Measurements from ENCODE around the gene LPP. TPM values are rescaled to one million over a fixed set of nuclear protein-coding genes. Genes with fewer than 3 reads are reported as not detected.

LPP gene
- total RNA-seq, 1 donor from 2014 or later = 132 TPM

GRCh38 chr3:188491276-188491687 lies 337.3 kb downstream of the LPP start:
- Mint-ChIP-seq H3K4me3 (no peak overlapping the region), H3K27me3 (ENCODE audit: low read depth) (no peaks in the 10 kb centered on the region), H3K4me1 (peaks cover 7% of the 10 kb centered on the region), H3K27ac (peak overlapping the region; percentile 11), H3K9me3 (no peaks in the 10 kb centered on the region), H3K36me3 (peaks cover 14% of the 10 kb centered on the region)
- TF ChIP-seq CTCF (IDR thresholded peaks at IDR 0.05; ENCODE audit: unreplicated experiment) = no peak
- no peak for DNase-seq (ENCODE audit: low spot score in 2 of 2, unreplicated experiment in 2 of 2)

GRCh38 chr3:188496390-188496789 lies 342.4 kb downstream of the LPP start:
- no peak overlapping the region for H3K4me3 Mint-ChIP-seq
- H3K27ac Mint-ChIP-seq = no peak overlapping the region

GRCh38 chr3:188497021-188497420 lies 343.1 kb downstream of the LPP start:
- H3K9me3 Mint-ChIP-seq = peaks cover 8% of the 10 kb centered on the region
- DNase-seq (ENCODE audit: low spot score in 2 of 2, unreplicated experiment in 2 of 2) = no peak
- no peak overlapping the region for H3K4me3 Mint-ChIP-seq
- no peak for TF ChIP-seq CTCF (IDR thresholded peaks at IDR 0.05; ENCODE audit: unreplicated experiment)
- H3K27ac Mint-ChIP-seq = no peak overlapping the region
- no peaks in the 10 kb centered on the region for H3K4me1 Mint-ChIP-seq
- H3K27me3 Mint-ChIP-seq (ENCODE audit: low read depth) = no peaks in the 10 kb centered on the region
- H3K36me3 Mint-ChIP-seq = peaks cover 8% of the 10 kb centered on the region

More at GRCh38 chr3:188496390-188496789, 342.4 kb downstream of the LPP start:
- H3K9me3 Mint-ChIP-seq = peaks cover 4% of the 10 kb centered on the region
- H3K4me1 Mint-ChIP-seq = peaks cover 2% of the 10 kb centered on the region
- no peak for TF ChIP-seq CTCF (IDR thresholded peaks at IDR 0.05; ENCODE audit: unreplicated experiment)
- DNase-seq (ENCODE audit: low spot score in 2 of 2, unreplicated experiment in 2 of 2) = no peak
- peaks cover 5% of the 10 kb centered on the region for H3K36me3 Mint-ChIP-seq
- no peaks in the 10 kb centered on the region for H3K27me3 Mint-ChIP-seq (ENCODE audit: low read depth)

- Mint-ChIP-seq H3K4me1 (no peaks in the 10 kb centered on the region), H3K27me3 (ENCODE audit: low read depth) (no peaks in the 10 kb centered on the region), H3K36me3 (peaks cover 30% of the 10 kb centered on the region), H3K27ac (no peak overlapping the region), H3K4me3 (no peak overlapping the region), H3K9me3 (peaks cover 39% of the 10 kb centered on the region)
- no peak for TF ChIP-seq CTCF (IDR thresholded peaks at IDR 0.05; ENCODE audit: unreplicated experiment)
- no peak for DNase-seq (ENCODE audit: low spot score in 2 of 2, unreplicated experiment in 2 of 2)
These were observed 349.7 kb downstream of the LPP start for GRCh38 chr3:188503647-188504046.

GRCh38 chr3:188505151-188505550 lies 351.2 kb downstream of the LPP start:
- H3K36me3 Mint-ChIP-seq = peaks cover 30% of the 10 kb centered on the region
- H3K27me3 Mint-ChIP-seq (ENCODE audit: low read depth) = no peaks in the 10 kb centered on the region
- DNase-seq (ENCODE audit: low spot score in 2 of 2, unreplicated experiment in 2 of 2) = no peak
- H3K4me1 Mint-ChIP-seq = no peaks in the 10 kb centered on the region
- TF ChIP-seq CTCF (IDR thresholded peaks at IDR 0.05; ENCODE audit: unreplicated experiment) = no peak
- H3K27ac Mint-ChIP-seq = no peak overlapping the region
- peaks cover 39% of the 10 kb centered on the region for H3K9me3 Mint-ChIP-seq
- H3K4me3 Mint-ChIP-seq = no peak overlapping the region

GRCh38 chr3:188505911-188506310 lies 352.0 kb downstream of the LPP start:
- Mint-ChIP-seq H3K4me3 (no peak overlapping the region), H3K4me1 (no peaks in the 10 kb centered on the region)
- TF ChIP-seq CTCF (IDR thresholded peaks at IDR 0.05; ENCODE audit: unreplicated experiment) = no peak

More at GRCh38 chr3:188505911-188506310, 352.0 kb downstream of the LPP start:
- Mint-ChIP-seq H3K27ac (no peak overlapping the region), H3K36me3 (peaks cover 30% of the 10 kb centered on the region), H3K9me3 (peaks cover 38% of the 10 kb centered on the region), H3K27me3 (ENCODE audit: low read depth) (no peaks in the 10 kb centered on the region)
- DNase-seq (ENCODE audit: low spot score in 2 of 2, unreplicated experiment in 2 of 2) = no peak

Measured in mesothelial cell of epicardium (in vitro differentiated cells).